HG03342 (cell line): ENCODE data around the gene KCNC3.

Experiments
- ATAC-seq: cut with Tn5 transposase; IDR thresholded peaks from one replicate; pipeline ENCODE4 v1.9.1; 2021; ENCODE audit warnings: mild to moderate bottlenecking, moderate library complexity; ENCODE audit not compliant: unreplicated experiment

The KCNC3 gene

GRCh38 chr19:50329146-50329925 is at the start of gene KCNC3:
Gene KCNC3 (minus strand): TSS chr19:50329377. CDS start chr19:50329082, 295 bp downstream.
- peak; percentile 49 for ATAC-seq

GRCh38 chr19:50378863-50379236 is 49.7 kb upstream of the KCNC3 start:
- no peak for ATAC-seq

- no peak for ATAC-seq
Measured at GRCh38 chr19:50378169-50378862, 49.1 kb upstream of the KCNC3 start.

DNA sequence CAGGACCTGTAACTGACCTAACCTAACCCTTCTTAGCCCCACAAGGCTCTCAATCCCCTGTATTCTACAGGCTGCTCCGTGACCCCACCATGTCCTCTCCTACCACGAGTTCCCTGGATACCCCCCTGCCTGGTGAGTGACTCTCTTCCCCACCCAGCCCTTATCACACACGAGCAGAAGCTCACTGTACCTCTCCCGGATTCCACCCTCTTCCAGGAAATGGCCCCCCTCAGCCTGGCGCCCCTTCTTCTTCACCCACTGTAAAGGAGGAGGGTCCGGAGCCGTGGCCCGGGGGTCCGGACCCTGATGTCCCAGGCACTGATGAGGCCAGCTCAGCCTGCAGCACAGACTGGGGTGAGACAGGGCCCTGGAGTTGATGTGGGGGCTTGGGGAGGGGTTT is 48.3 kb upstream of the KCNC3 start:
- no peak for ATAC-seq

DNA sequence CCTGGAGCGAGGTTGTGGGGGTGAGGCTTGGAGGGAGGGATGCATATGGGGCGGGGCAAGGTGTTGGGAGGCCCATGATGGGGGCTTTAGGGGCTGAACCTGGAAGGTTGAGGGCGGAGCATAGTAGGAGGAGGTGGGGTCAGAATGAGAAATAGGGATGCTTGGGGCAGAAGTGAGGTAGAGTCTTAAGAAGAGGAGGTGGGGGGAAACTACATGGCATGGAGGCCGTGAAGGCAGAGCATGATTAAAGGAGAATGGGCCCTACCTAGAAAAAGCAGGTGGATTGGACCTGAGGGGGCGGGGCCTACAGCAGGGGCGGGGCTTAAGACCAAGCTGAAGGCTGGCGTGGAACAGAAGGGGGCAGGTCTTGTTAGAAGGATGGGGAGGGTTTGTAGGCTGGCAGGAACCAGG is 47.9 kb upstream of the KCNC3 start:
- ATAC-seq, result peak; percentile 23

DNA sequence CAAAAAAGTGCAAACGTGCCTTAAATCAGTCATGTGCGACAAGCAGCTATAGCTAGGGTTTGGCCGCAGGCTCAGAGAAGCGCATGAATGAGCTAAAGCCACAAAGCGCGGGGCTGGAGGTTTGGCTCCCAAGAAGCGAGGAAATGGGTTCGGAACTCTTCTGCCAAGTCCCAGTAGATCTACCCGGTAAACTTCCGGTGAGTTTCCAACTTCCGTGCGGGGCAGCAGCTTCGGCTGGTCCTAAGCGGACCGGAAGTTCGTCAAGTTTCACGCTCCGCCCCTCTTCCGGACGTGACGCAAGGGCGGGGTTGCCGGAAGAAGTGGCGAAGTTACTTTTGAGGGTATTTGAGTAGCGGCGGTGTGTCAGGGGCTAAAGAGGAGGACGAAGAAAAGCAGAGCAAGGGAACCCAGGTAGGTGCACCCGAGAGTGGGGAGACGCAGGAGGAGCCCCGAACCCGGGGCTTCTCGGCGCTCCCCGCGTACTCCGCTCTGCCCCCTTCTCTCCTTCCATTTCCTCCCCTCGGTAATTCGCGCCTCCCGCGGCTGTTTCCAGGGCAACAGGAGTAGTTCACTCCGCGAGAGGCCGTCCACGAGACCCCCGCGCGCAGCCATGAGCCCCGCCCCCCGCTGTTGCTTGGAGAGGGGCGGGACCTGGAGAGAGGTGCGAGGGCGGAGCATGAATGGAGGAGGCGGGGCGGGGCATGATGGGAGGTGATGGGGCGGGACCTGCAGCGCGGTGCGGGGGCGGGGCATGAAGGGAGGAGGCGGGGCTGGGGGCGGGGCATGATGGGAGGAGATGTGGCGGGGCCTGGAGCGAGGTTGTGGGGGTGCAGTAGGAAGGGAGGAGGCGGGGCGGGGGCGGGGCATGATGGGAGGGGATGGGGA is 47.2 kb upstream of the KCNC3 start, which contains the start of gene NR1H2:
Gene NR1H2 (plus strand): TSS at position 292 of the 885 bp plus-strand sequence. CDS start 1,149 bp downstream, outside the sequence.
- ATAC-seq, result peak; percentile 79

DNA sequence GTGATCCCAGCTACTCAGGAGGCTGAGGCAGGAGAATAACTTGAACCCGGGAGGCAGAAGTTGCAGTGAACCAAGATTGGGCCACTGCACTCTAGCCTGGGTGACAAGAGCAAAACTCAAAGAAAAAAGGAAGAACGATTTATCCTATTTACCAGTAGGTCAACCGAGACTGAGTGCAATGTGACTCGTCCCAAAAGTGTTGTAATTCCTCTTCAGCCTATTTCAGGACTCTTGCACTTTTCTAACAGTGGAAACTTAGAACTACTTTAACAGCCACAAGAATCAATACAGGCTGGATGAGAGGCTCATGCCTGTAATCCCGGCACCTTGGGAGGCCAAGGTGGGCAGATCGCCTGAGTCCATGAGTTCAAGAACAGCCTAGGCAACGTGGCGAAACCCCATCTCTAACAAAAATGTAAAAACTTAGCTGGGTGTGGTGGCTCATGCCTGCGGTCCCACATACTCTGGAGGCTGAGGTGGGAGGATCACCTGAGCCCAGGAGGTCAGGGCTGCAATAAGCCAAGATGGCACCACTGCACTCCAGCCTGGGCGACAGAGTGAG is 42.8 kb upstream of the KCNC3 start:
- ATAC-seq, result no peak

DNA sequence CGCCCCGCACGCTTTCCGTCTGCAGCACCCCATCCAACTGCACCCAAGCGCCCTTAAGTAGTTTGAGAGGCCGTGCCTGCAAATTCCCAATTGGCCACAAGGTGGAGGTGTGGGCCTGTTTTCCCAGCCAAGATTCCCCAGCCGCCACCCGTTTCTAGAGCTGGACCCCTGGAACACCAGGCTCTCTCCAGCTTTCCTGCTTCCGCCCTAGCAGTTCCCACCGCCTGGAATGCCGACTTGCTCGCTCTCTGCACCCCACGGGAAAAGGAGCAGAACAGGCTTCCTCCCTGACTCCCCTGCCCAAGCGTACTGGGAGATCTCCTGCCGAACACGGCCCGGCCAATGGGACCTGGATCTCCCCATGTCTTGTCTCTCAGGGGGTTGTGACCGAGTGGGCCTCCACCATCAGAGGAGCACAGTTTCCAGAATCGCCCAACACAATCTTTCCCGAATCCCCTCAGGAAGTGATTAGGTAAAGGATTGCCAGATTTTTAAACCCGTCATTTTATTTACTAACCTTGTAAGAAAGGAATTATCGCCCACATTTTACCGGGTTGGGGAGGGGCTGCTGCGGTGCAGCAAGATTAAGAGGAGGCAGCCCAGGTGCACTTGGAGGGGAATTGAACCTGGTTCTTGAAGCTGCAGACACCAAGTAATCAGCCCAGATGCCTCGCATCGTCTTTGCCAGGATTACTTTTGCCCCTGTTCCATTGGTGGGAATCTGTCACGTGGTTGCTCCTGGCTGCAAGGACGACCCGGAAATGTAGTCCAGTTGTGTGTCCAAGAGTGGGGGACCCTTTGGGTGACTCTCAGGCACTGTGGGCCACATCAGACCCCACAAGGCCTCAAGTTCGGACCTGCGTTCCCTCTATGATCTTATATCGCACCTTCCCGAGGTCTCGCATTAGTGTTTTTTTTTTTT is 39.7 kb upstream of the KCNC3 start:
- peak; percentile 45 for ATAC-seq

DNA sequence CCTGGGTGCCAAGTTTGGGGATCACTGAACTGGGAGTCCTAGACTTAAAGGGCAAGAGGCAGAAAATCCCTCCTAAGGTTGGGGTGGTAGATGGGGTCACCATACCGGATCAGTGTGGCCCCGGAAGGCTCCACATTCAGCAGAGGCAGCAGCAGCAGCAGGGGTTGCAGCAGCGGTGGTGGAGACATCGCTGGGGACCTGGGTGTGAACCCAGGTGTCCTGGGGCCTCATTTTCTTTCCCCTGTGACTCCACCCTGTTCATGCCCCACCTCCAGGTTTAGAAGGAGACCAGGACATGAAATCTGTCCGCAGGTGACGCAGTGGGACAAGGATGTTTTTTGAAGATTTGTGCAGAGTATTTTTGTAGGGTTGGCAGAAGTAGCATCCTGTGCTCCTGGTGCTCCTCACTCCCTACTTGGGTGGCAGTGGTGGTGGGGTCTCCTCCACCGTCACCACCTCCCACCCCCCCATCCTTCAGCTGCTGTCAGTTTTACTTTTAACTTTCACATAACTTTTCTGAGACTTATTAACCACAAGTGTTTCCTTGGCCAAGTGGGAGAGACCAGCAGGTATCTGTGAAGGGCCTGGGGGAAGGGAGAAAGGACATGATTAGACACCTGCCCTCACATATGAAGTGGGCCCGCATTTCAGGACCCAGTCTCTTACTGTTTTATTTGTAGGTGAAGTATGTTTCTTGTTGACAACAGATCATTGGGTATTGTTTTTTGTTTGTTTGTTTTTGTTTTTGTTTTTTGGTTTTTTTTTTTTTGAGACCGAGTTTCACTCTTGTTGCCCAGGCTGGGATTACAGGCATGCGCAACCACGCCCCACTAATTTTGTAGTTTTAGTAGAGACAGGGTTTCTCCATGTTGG is 36.5 kb upstream of the KCNC3 start, which contains the start of gene NAPSA:
Gene NAPSA (minus strand): TSS at position 206 of the 873 bp plus-strand sequence. CDS start 18 bp downstream, at position 188.
- ATAC-seq, result no peak

- ATAC-seq, result no peak
Measured at GRCh38 chr19:50362656-50363424, 33.7 kb upstream of the KCNC3 start.

DNA sequence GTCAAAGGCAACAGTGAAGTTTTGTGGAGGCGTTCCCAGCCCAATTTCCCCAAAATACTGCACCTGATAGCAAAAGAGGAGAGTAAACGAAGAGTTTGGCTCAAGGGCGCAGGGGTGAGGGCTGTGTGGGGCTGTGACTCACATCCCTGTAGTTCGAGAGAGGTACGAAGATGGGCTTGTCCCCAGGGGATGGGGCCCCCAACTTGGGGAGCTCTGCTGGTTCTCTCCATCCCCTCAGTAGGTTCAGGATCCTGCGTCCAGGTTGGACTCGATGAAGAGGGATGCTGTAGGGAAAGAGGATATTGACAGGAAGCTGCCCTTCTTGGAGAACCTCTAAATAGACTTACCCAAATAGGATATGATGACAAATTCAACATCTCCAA is 32.8 kb upstream of the KCNC3 start:
- no peak for ATAC-seq

- no peak for ATAC-seq
Measured at GRCh38 chr19:50361290-50362029, 32.3 kb upstream of the KCNC3 start.

DNA sequence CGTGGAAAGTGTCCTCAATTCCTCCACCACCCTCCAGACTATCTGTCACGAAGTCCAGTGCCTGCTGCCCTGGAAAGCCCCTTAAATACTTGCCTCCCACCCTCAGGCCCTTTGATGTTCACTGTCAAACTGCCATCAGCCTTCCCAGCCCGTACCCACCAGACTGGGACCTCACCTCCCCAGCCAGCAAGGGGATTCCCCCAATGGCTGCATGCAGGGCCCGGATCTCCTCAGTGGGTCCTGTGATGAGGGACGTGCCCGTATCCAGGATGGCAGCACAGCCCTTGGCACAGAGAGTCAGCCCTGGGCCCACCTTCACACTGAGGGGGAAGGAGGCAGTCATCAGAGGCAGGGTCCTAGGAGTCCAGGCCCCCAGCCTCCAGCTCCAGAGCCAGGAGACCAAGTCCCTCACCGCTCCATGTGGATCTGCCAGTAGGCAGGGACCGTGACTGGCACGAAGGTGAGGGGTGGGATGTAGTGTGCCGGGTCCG is 30.2 kb upstream of the KCNC3 start:
- ATAC-seq, result no peak

- ATAC-seq, result no peak
Measured at GRCh38 chr19:50358483-50359327, 29.5 kb upstream of the KCNC3 start.

DNA sequence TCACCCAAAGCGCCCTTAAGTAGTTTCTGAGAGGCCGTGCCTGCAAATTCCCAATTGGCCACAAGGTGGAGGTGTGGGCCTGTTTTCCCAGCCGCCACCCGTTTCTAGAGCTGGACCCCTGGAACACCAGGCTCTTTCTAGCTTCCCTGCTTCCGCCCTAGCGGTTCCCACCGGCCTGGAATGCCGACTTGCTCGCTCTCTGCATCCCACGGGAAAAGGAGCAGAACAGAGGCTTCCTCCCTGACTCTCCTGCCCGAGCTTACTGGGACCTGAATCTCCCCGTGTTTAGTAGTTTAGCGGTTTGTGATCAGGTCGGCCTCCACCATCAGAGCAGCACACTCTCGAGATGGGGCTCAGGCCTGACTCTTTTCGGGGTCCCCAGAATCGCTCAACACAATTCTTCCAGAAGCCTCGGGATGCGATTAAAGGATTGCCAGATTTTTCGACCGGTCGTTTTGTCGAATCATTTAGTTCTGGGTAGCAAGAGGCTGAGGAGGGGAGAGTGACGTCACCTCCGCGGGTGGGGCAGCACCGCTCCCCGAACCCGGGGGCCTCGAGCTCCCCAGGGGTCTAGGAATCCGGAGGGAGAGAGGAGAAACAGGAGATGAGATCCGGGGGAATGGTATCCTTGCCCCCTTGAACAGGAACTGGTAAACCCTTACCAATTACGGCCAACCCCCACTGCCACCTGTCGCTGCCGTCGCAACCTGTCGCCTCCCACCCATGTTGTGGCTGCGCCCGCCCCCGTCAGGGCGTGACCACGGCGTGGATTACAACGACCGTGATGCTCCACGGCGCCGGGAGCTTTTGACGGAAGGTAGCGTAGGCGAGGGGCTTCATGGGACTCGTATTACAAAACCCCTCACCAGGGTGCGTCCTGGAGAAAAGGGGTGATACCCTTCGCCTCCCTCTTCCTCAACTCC is 28.3 kb upstream of the KCNC3 start:
- peak; percentile 41 for ATAC-seq
